HCT116 (cell line): Measurements from ENCODE around the gene TRIM66. TPM values are rescaled to one million over a fixed set of nuclear protein-coding genes. Genes with fewer than 3 reads are reported as not detected.
A peak's percentile ranks its signal among the peaks of the same experiment; 100 is the strongest.

Experiments
- ATAC-seq: fragments of 200-7000 bp; cut with Tn5 transposase; 2 replicates; pipeline ENCODE4 v1.9.1; 2020; ENCODE audit warnings: mild to moderate bottlenecking, moderate library complexity
- BruUV-seq: library from RNA; stranded (reverse); fragments of 400-500 nt; replicated peaks from 2 replicates; lab custom pipeline; 2021; lab: Mats Ljungman, UMichigan
- CTCF ChIA-PET: fragments of 300-600 bp; sonication (Branson Sonifier 250); formaldehyde crosslinking; loops from one replicate; lab custom pipeline; 2021; ENCODE audit warnings: antibody characterized with exemption; lab: Charles Lee
- POLR2A ChIA-PET: fragments of 300-600, 350-600 bp; sonication (Branson Sonifier 250); formaldehyde crosslinking; loops from one replicate; lab custom pipeline; 2021; ENCODE audit warnings: antibody characterized with exemption; lab: Charles Lee
- RAD21 ChIA-PET, 2 experiments: fragments of 300-600 bp; sonication (Branson Sonifier 250); formaldehyde crosslinking; loops; one replicate each; lab custom pipeline; 2023; ENCODE audit warnings: low total read pairs in 2 of 2; ENCODE audit not compliant: uncharacterized antibody in 2 of 2, unreplicated experiment in 2 of 2, low non-redundant PET in 1 of 2; lab: Charles Lee
- DNase-seq: peaks from one replicate; pipeline ENCODE4 v3.0.0-alpha.2; 2010; ENCODE audit warnings: low read depth, low spot score
- H2AFZ ChIP-seq: fragments of 200-600 bp; shearing (Covaris generic), sonication (generic); 2 replicates; pipeline ENCODE4 v1.6.1; 2017; ENCODE audit warnings: low read depth, mixed run types, mixed read lengths, antibody characterized with exemption, low read length; ENCODE audit not compliant: poor library complexity, severe bottlenecking
- H3K27ac ChIP-seq: 2 replicates; pipeline ENCODE4 v1.5.1; 2012; ENCODE audit warnings: low read depth, low read length
- H3K27me3 ChIP-seq: fragments of 200-600 bp; sonication (generic); 2 replicates; pipeline ENCODE4 v1.6.1; 2016; ENCODE audit warnings: mixed run types, low read length, mixed read lengths; ENCODE audit not compliant: insufficient read depth
- H3K36me3 ChIP-seq, 2 experiments: fragments of 200-500 bp in 1 of 2; fragments of 200-600 bp in 1 of 2; sonication (Bioruptor generic) in 1 of 2; sonication (generic) in 1 of 2; 2 replicates each; pipeline versions ENCODE4 v1.5.1 to v1.6.1; 2014 to 2016; ENCODE audit warnings: low read length in 2 of 2, inconsistent platforms in 1 of 2, mixed read lengths in 1 of 2, mixed run types in 1 of 2; ENCODE audit not compliant: insufficient read depth in 2 of 2, control insufficient read depth in 1 of 2
- H3K4me1 ChIP-seq, 2 experiments: fragments of 200-600 bp in 1 of 2; sonication (generic) in 1 of 2; 2 replicates each; pipeline versions ENCODE4 v1.5.1 to v1.6.1; 2012 to 2017; ENCODE audit warnings: low read length in 2 of 2, inconsistent platforms in 1 of 2, mild to moderate bottlenecking in 1 of 2, mixed read lengths in 1 of 2, mixed run types in 1 of 2, moderate library complexity in 1 of 2; ENCODE audit not compliant: insufficient read depth in 2 of 2, control insufficient read depth in 1 of 2
- H3K4me2 ChIP-seq: fragments of 200-600 bp; sonication (generic); 2 replicates; pipeline ENCODE4 v1.6.1; 2017; ENCODE audit warnings: mixed run types, low read length, mixed read lengths
- H3K4me3 ChIP-seq, 2 experiments: fragments of 200-600 bp in 1 of 2; sonication (generic) in 1 of 2; replicated peaks in 1 of 2; 2 replicates each; pipeline ENCODE4 v1.5.1; 2011 to 2016; ENCODE audit warnings: low read length in 2 of 2, control low read depth in 1 of 2, low read depth in 1 of 2, mild to moderate bottlenecking in 1 of 2, mixed read lengths in 1 of 2, mixed run types in 1 of 2
- H3K79me2 ChIP-seq: fragments of 200-600 bp; sonication (generic); 2 replicates; pipeline ENCODE4 v1.6.1; 2017; ENCODE audit warnings: mild to moderate bottlenecking, mixed run types, low read length, moderate library complexity, mixed read lengths; ENCODE audit not compliant: insufficient read depth
- H3K9ac ChIP-seq: fragments of 200-600 bp; sonication (generic); 2 replicates; pipeline ENCODE4 v1.6.1; 2016; ENCODE audit warnings: low read length, mixed read lengths
- H3K9me2 ChIP-seq: fragments of 200-600 bp; sonication (generic), shearing (Covaris generic); 2 replicates; pipeline ENCODE4 v1.6.1; 2017; ENCODE audit warnings: mixed run types, mild to moderate bottlenecking, moderate library complexity; ENCODE audit not compliant: insufficient read depth
- H3K9me3 ChIP-seq, 2 experiments: fragments of 200-500 bp in 1 of 2; fragments of 200-600 bp in 1 of 2; sonication (Bioruptor generic) in 1 of 2; sonication (generic) in 1 of 2; 2 replicates each; pipeline ENCODE4 v1.6.1; 2014 to 2017; ENCODE audit warnings: low read length in 2 of 2, mixed read lengths in 2 of 2, inconsistent platforms in 1 of 2, low read depth in 1 of 2, mild to moderate bottlenecking in 1 of 2, mixed run types in 1 of 2, moderate library complexity in 1 of 2; ENCODE audit not compliant: control insufficient read depth in 1 of 2, insufficient read depth in 1 of 2
- H4K20me1 ChIP-seq: fragments of 200-600 bp; sonication (generic), shearing (Covaris generic); 2 replicates; pipeline ENCODE4 v1.6.1; 2017; ENCODE audit warnings: mixed run types, mild to moderate bottlenecking, moderate library complexity; ENCODE audit not compliant: insufficient read depth
- CBX3 ChIP-seq: IDR thresholded peaks from 2 replicates; pipeline ENCODE4 v1.6.1; 2012; ENCODE audit warnings: low read depth
- EGR1 ChIP-seq: IDR thresholded peaks from 2 replicates; pipeline ENCODE4 v1.6.1; 2012; ENCODE audit warnings: low read depth
- ELF1 ChIP-seq: IDR thresholded peaks from 2 replicates; pipeline ENCODE4 v1.6.1; 2012; ENCODE audit warnings: low read depth, borderline replicate concordance
- EZH2 ChIP-seq: fragments of 200-600 bp; sonication (generic); IDR thresholded peaks from 2 replicates; pipeline ENCODE4 v1.6.1; 2017; ENCODE audit warnings: antibody characterized with exemption, mixed run types
- SP1 ChIP-seq: IDR thresholded peaks from 2 replicates; pipeline ENCODE4 v1.6.1; 2012; ENCODE audit warnings: low read depth
- SRF ChIP-seq: IDR thresholded peaks from 2 replicates; pipeline ENCODE4 v1.6.1; 2012; ENCODE audit warnings: low read depth
- ZFX ChIP-seq: fragments of 450-650 bp; IDR thresholded peaks from 2 replicates; pipeline ENCODE4 v1.6.1; 2017
- ZNF274 ChIP-seq: fragments of 200-500 bp; sonication (Bioruptor generic); IDR thresholded peaks from 2 replicates; pipeline ENCODE4 v1.6.1; 2014; ENCODE audit warnings: mild to moderate bottlenecking, low read depth, low read length, inconsistent platforms
- intact Hi-C: fragments of 100-400 bp; cut with micrococcal nuclease; formaldehyde crosslinking; loops from 2 replicates; pipeline ENCODE4 v1.10.0; 2022
- total RNA-seq: library from RNA; stranded (reverse); gene quantifications from one replicate; pipeline ENCODE4 v1.2.1, GENCODE V29; 2021; ENCODE audit not compliant: unreplicated experiment
- TF ChIP-seq, protein P1 (sequence below): IDR thresholded peaks from 2 replicates; pipeline ENCODE4 v1.6.1; 2012

The TRIM66 gene
- total RNA-seq, 1 experiment from 2014 or later, result 24.8 TPM

DNA sequence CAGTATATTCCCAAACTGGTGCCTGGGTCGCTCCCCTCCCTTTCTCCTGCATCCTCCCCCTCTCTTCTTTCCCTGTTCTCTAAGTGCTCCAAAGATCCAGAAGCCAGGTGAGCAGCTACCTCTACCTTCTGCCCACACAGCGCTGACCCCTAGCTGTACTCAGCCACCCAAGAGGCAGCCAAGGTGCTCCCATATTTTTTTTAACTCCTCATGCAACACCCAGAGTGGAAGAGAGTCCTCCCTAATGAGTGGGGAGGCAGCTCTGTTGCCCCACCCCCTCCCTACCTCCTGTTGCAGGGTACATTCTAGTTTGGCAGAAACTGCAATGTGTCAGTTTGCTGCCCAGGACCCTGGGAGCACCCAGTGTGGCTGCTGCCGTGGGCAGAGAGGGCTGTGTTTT lies 40.3 kb upstream of the TRIM66 start:
- RAD21 ChIA-PET, result no interaction called here
- BruUV-seq, result no TSS peak
- peaks cover 42 to 52% of the 10 kb centered on the region in 2 experiments for H3K4me1 ChIP-seq
- no peak for DNase-seq
- POLR2A ChIA-PET, result interaction anchor here (1.2 kb wide), 1 partner anchor 34 kb away, joined by 3 read pairs; no protein-coding TSS in a partner anchor
- no peaks in the 10 kb centered on the region for H3K9me2 ChIP-seq
- no peaks in the 10 kb centered on the region for H3K9me3 ChIP-seq
- CTCF ChIA-PET, result no interaction called here
- H3K27ac ChIP-seq, result no peak overlapping the region
- H4K20me1 ChIP-seq, result no peaks in the 10 kb centered on the region
- no peak for TF ChIP-seq EZH2
- TF ChIP-seq SP1, result no peak
- TF ChIP-seq ZNF274, result no peak
- no peak for TF ChIP-seq EGR1
- no peak for TF ChIP-seq ZFX
- TF ChIP-seq, protein P1, sequence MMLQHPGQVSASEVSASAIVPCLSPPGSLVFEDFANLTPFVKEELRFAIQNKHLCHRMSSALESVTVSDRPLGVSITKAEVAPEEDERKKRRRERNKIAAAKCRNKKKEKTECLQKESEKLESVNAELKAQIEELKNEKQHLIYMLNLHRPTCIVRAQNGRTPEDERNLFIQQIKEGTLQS, result no peak
- TF ChIP-seq SRF, result no peak
- no peak for TF ChIP-seq CBX3
- H3K79me2 ChIP-seq, result no peaks in the 10 kb centered on the region
- no peak for ATAC-seq
- no peak overlapping the region for H2AFZ ChIP-seq
- H3K27me3 ChIP-seq, result no peaks in the 10 kb centered on the region
- H3K4me2 ChIP-seq, result no peak overlapping the region
- H3K4me3 ChIP-seq, result no peak overlapping the region
- H3K9ac ChIP-seq, result no peak overlapping the region
- H3K36me3 ChIP-seq, result no peaks in the 10 kb centered on the region
- intact Hi-C loops, result no loop called here

DNA sequence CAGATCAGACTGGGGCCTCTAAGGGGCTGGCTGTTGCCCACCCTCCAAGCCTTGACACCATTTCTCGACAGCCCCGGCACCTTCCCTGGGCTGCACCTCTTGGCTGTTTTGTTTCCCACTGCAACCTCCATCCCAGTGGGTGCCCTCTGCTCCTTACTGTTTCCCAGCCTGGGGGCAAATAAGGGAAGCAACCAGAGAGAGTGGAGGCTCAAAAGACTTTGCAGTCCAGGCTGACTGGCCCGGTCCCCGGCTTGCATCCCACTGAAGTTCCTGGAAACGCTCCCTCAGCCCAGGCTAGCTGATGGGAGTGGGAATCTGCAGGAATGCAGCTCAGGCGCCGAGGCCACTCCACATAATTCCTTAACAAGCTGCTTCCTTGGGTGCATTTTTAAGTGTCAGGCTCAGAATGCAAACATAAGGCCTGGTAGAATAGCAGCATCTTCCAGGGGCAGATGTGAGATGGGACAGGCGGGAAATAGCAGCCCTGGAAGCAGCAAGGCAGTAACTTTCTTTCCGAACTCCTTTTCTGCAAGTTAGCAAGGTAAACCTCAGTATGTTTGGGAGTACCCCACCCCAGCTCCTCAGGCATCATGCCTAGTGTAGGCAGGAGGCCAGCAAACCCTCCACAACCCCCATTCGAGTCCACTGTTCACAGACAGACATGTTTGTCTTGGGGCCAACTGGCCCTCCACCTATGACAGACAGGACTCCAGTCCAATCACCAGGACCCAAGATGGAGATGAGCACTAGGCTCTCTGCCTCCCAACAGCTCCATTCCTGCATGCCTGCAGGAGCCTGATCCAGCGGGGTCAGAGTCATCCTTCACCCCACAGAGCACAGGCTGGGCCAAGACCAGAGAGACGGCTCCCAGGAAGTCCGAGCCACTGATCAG lies 39.4 kb upstream of the TRIM66 start:
- Histone ChIP-seq H4K20me1 (no peaks in the 10 kb centered on the region), H3K4me1 (peaks cover 52 to 61% of the 10 kb centered on the region in 2 experiments), H3K27me3 (no peaks in the 10 kb centered on the region), H3K36me3 (no peaks in the 10 kb centered on the region), H3K9me2 (no peaks in the 10 kb centered on the region), H3K27ac (peak overlapping the region; percentile 25), H3K79me2 (no peaks in the 10 kb centered on the region)
- no peak for ATAC-seq
- RAD21 ChIA-PET, result no interaction called here
- CTCF ChIA-PET, result no interaction called here
- TF ChIP-seq ELF1, result no peak
- TF ChIP-seq, all 23 proteins: peak for 0
- Histone ChIP-seq H3K9me3 (no peaks in the 10 kb centered on the region), H2AFZ (no peak overlapping the region), H3K4me3 (peak overlapping the region in 1 of 2 experiments; percentile 41; a peak in 2 of 4 replicates), H3K4me2 (peak overlapping the region; percentile 80), H3K9ac (peak overlapping the region; percentile 43)
- BruUV-seq, result no TSS peak
- DNase-seq, result no peak
- POLR2A ChIA-PET, result interaction anchor here (1.2 kb wide), 1 partner anchor 33 kb away, joined by 3 read pairs; no protein-coding TSS in a partner anchor
- intact Hi-C loops, result no loop called here
